Measurements from ENCODE around the gene AKAP8L. TPM values are rescaled to one million over a fixed set of nuclear protein-coding genes. Genes with fewer than 3 reads are reported as not detected.
"Not testable (repeated sequence)": the region's sequence is repeated elsewhere in the genome, so short reads cannot be mapped to it uniquely, and the experiment has no call there.

AKAP8L gene
- polyA plus RNA-seq, 1 of the 3 experiments (the other 2 are of a cell fraction), result 44.7 TPM

GRCh38 chr19:15353908-15354307 lies 64.9 kb downstream of the AKAP8L start:
- DNase-seq, result no peak
- WGBS (ENCODE audit: low lambda C conversion rate), result 93% methylated on average over 4 of the region's 4 CpGs
- Histone ChIP-seq H2AFZ (ENCODE audit: low read depth) (no peak overlapping the region), H4K20me1 (ENCODE audit: insufficient read depth) (no peaks in the 10 kb centered on the region), H3K9me2 (no peaks in the 10 kb centered on the region), H3F3A (replicated peaks; ENCODE audit: insufficient read depth) (peaks cover 4% of the 10 kb centered on the region), H3K4me3 (ENCODE audit: low read depth in 2 of 2, low read length in 1 of 2) (no peak overlapping the region), H3K36me3 (replicated peaks in 1 of 2; ENCODE audit: control insufficient read depth in 1 of 2, insufficient read depth in 2 of 2, low read length in 1 of 2) (peaks cover 29 to 35% of the 10 kb centered on the region in 2 experiments), H3K27me3 (ENCODE audit: insufficient read depth) (no peaks in the 10 kb centered on the region), H3K27ac (ENCODE audit: low read depth in 2 of 2, low read length in 1 of 2) (no peak overlapping the region), H3K9me3 (no peaks in the 10 kb centered on the region), H3K79me2 (ENCODE audit: insufficient read depth) (no peaks in the 10 kb centered on the region), H3K4me2 (no peak overlapping the region), H3K9ac (no peak overlapping the region), H3K4me1 (ENCODE audit: control insufficient read depth in 1 of 2, insufficient read depth in 2 of 2, low read depth in 1 of 2, low read length in 1 of 2) (no peaks in the 10 kb centered on the region)
- TF ChIP-seq IRF3 (IDR thresholded peaks at IDR 0.05; ENCODE audit: low read depth, low read length), result no peak
- TF ChIP-seq EZH2phosphoT487 (IDR thresholded peaks at IDR 0.05; ENCODE audit: borderline replicate concordance, low read depth), result no peak
- no peak for TF ChIP-seq NFIC (IDR thresholded peaks at IDR 0.05; ENCODE audit: borderline replicate concordance)
- TF ChIP-seq POLR2AphosphoS5 (IDR thresholded peaks at IDR 0.05; ENCODE audit: low read depth, low read length), result no peak
- TF ChIP-seq MAX (IDR thresholded peaks at IDR 0.05; ENCODE audit: low read depth), result no peak
- no peak for TF ChIP-seq FOXJ3 (CRISPR knock-in tag; IDR thresholded peaks at IDR 0.05)
- POLR2A ChIA-PET, result no interaction called here
- CTCF ChIA-PET, result no interaction called here

- WGBS (ENCODE audit: low lambda C conversion rate), result 89% methylated on average over 6 of the region's 8 CpGs
- H4K20me1 ChIP-seq (ENCODE audit: insufficient read depth); POLR2A ChIA-PET; H3K9ac ChIP-seq; H3K4me3 ChIP-seq (ENCODE audit: low read depth in 2 of 2, low read length in 1 of 2); H3K9me2 ChIP-seq; H3K27me3 ChIP-seq (ENCODE audit: insufficient read depth); H3K4me1 ChIP-seq (ENCODE audit: control insufficient read depth in 1 of 2, insufficient read depth in 2 of 2, low read depth in 1 of 2, low read length in 1 of 2); DNase-seq; H3K27ac ChIP-seq (ENCODE audit: low read depth in 2 of 2, low read length in 1 of 2); H3K79me2 ChIP-seq (ENCODE audit: insufficient read depth); H3K9me3 ChIP-seq; H3F3A ChIP-seq (replicated peaks; ENCODE audit: insufficient read depth); H3K4me2 ChIP-seq; H2AFZ ChIP-seq (ENCODE audit: low read depth): not testable (repeated sequence)
- CTCF ChIA-PET, result interaction anchor here (0.8 kb wide), 1 partner anchor 10 kb away, joined by 3 read pairs; no protein-coding TSS in a partner anchor
- H3K36me3 ChIP-seq (replicated peaks in 1 of 2; ENCODE audit: control insufficient read depth in 1 of 2, insufficient read depth in 2 of 2, low read length in 1 of 2), result peaks cover 18 to 23% of the 10 kb centered on the region in 2 experiments
These were observed 66.3 kb downstream of the AKAP8L start for GRCh38 chr19:15352535-15352934.

GRCh38 chr19:15341328-15341727 lies 77.5 kb downstream of the AKAP8L start:
- WGBS (ENCODE audit: low lambda C conversion rate), result 98% methylated on average over 11 of the region's 11 CpGs
- CTCF ChIA-PET; H3K36me3 ChIP-seq (replicated peaks in 1 of 2; ENCODE audit: control insufficient read depth in 1 of 2, insufficient read depth in 2 of 2, low read length in 1 of 2); H3K4me3 ChIP-seq (ENCODE audit: low read depth in 2 of 2, low read length in 1 of 2); H3K9me2 ChIP-seq; H3K27me3 ChIP-seq (ENCODE audit: insufficient read depth); DNase-seq; H3K9ac ChIP-seq; H3K9me3 ChIP-seq; H3K27ac ChIP-seq (ENCODE audit: low read depth in 2 of 2, low read length in 1 of 2); H3K4me2 ChIP-seq; H3F3A ChIP-seq (replicated peaks; ENCODE audit: insufficient read depth); H4K20me1 ChIP-seq (ENCODE audit: insufficient read depth); H2AFZ ChIP-seq (ENCODE audit: low read depth); H3K4me1 ChIP-seq (ENCODE audit: control insufficient read depth in 1 of 2, insufficient read depth in 2 of 2, low read depth in 1 of 2, low read length in 1 of 2); POLR2A ChIA-PET: not testable (repeated sequence)
- H3K79me2 ChIP-seq (ENCODE audit: insufficient read depth), result peaks cover 20% of the 10 kb centered on the region; the same call in 1 of the 2 replicates

Measured in SK-N-SH (cell line).